NOMO-1 treated with DMSO at 0.1 percent for 48 hours (cell line): ENCODE results near the gene PTDSS2.
A peak's percentile ranks its signal among the peaks of the same experiment; 100 is the strongest.
"Not testable (repeated sequence)": the region's sequence is repeated elsewhere in the genome, so short reads cannot be mapped to it uniquely, and the experiment has no call there.

ENCODE experiments used
- DNase-seq: peaks from one replicate; lab custom pipeline; 2025; ENCODE audit not compliant: unreplicated experiment; lab: John Stamatoyannopoulos, UW

PTDSS2 gene

GRCh38 chr11:503179-503981, 53.3 kb downstream of the PTDSS2 start:
- DNase-seq, result peak; percentile 94

- peak; percentile 61 for DNase-seq
Measured at GRCh38 chr11:504053-504993, 54.2 kb downstream of the PTDSS2 start.

- no peak for DNase-seq
Measured at GRCh38 chr11:504994-505344, 54.9 kb downstream of the PTDSS2 start.

GRCh38 chr11:506238-506994, 56.3 kb downstream of the PTDSS2 start:
- peak; percentile 92 for DNase-seq

- DNase-seq, result peak; percentile 84
Measured at GRCh38 chr11:506995-507726, 57.1 kb downstream of the PTDSS2 start, which contains the start of gene RNH1. TSS of gene RNH1 (minus strand) at chr11:507242. CDS start at chr11:502162, 5,080 bp downstream.

- no peak for DNase-seq
Measured at GRCh38 chr11:507727-508515, 57.8 kb downstream of the PTDSS2 start.

GRCh38 chr11:508956-509355, 58.9 kb downstream of the PTDSS2 start:
- no peak for DNase-seq

- peak; percentile 54 for DNase-seq
Measured at GRCh38 chr11:512761-513595, 62.9 kb downstream of the PTDSS2 start.

- DNase-seq, result no peak
Measured at GRCh38 chr11:514606-515005, 64.5 kb downstream of the PTDSS2 start.

GRCh38 chr11:515131-515530, 65.1 kb downstream of the PTDSS2 start:
- DNase-seq, result no peak

- DNase-seq, result no peak
Measured at GRCh38 chr11:516400-516799, 66.3 kb downstream of the PTDSS2 start.

- not testable (repeated sequence) for DNase-seq
Measured at GRCh38 chr11:516918-517685, 67.0 kb downstream of the PTDSS2 start.

GRCh38 chr11:518463-519202, 68.6 kb downstream of the PTDSS2 start:
- DNase-seq, result no peak

- DNase-seq, result no peak
Measured at GRCh38 chr11:520428-521176, 70.5 kb downstream of the PTDSS2 start.

- DNase-seq, result no peak
Measured at GRCh38 chr11:521177-521688, 71.2 kb downstream of the PTDSS2 start.

GRCh38 chr11:526192-526591, 76.1 kb downstream of the PTDSS2 start:
- DNase-seq, result no peak
